HepG2 (cell line): ENCODE measurements around the gene IGFBP6. TPM values are rescaled to one million over a fixed set of nuclear protein-coding genes. Genes with fewer than 3 reads are reported as not detected.

Experiments
- ARNT ChIP-seq: fragments of 450-650 bp; IDR thresholded peaks from 2 replicates; pipeline ENCODE4 v1.6.1; 2017
- CC2D1A ChIP-seq: sonication (generic); formaldehyde crosslinking; IDR thresholded peaks from 2 replicates; pipeline ENCODE4 v1.8.1; 2023; ENCODE audit warnings: mild to moderate bottlenecking, missing genetic modification reagents
- CCDC6 ChIP-seq: sonication (generic); formaldehyde crosslinking; IDR thresholded peaks from 2 replicates; pipeline ENCODE4 v1.8.1; 2022; ENCODE audit warnings: mild to moderate bottlenecking, missing genetic modification reagents, moderate library complexity
- EED ChIP-seq: sonication (generic); formaldehyde crosslinking; IDR thresholded peaks from 2 replicates; pipeline ENCODE4 v1.5.0; 2020; ENCODE audit warnings: mild to moderate bottlenecking, missing genetic modification reagents
- ELF1 ChIP-seq: sonication (generic); formaldehyde crosslinking; IDR thresholded peaks from 2 replicates; pipeline ENCODE4 v1.4.0; 2020; ENCODE audit warnings: missing genetic modification reagents
- ELF3 ChIP-seq: IDR thresholded peaks from 2 replicates; pipeline ENCODE4 v1.6.1; 2016; ENCODE audit warnings: missing genetic modification reagents, missing compliant biosample characterization
- KAT2B ChIP-seq: fragments of 150-350 bp; IDR thresholded peaks from 2 replicates; pipeline ENCODE4 v1.6.1; 2014; ENCODE audit warnings: low read depth, low read length, borderline replicate concordance
- NAIF1 ChIP-seq: sonication (generic); formaldehyde crosslinking; IDR thresholded peaks from 2 replicates; pipeline ENCODE4 v1.5.0; 2020; ENCODE audit warnings: mild to moderate bottlenecking, missing genetic modification reagents, borderline replicate concordance
- SALL1 ChIP-seq: sonication (generic); formaldehyde crosslinking; IDR thresholded peaks from 2 replicates; pipeline ENCODE4 v1.8.0; 2022; ENCODE audit warnings: mild to moderate bottlenecking, missing genetic modification reagents
- SNRNP70 ChIP-seq: fragments of 200-400 bp; formaldehyde crosslinking; IDR thresholded peaks from 2 replicates; pipeline ENCODE4 v1.6.1; 2017; ENCODE audit warnings: mild to moderate bottlenecking, low read depth, low read length, moderate library complexity
- SRSF9 ChIP-seq: fragments of 200-400 bp; formaldehyde crosslinking; IDR thresholded peaks from 2 replicates; pipeline ENCODE4 v1.6.1; 2018; ENCODE audit warnings: borderline replicate concordance, mild to moderate bottlenecking, low read depth, low read length; ENCODE audit not compliant: insufficient read depth, poor library complexity, severe bottlenecking
- TOE1 ChIP-seq: sonication (generic); formaldehyde crosslinking; IDR thresholded peaks from 2 replicates; pipeline ENCODE4 v1.4.0; 2020; ENCODE audit warnings: mild to moderate bottlenecking, missing genetic modification reagents
- ZBTB20 ChIP-seq: sonication (generic); formaldehyde crosslinking; IDR thresholded peaks from 2 replicates; pipeline ENCODE4 v1.8.1; 2023; ENCODE audit warnings: missing genetic modification reagents, low read depth, mild to moderate bottlenecking, borderline replicate concordance
- ZBTB8A ChIP-seq: sonication (generic); formaldehyde crosslinking; IDR thresholded peaks from 2 replicates; pipeline ENCODE4 v1.4.0; 2020; ENCODE audit warnings: mild to moderate bottlenecking, low read depth, missing genetic modification reagents, borderline replicate concordance
- ZFP41 ChIP-seq: sonication (generic); formaldehyde crosslinking; IDR thresholded peaks from 2 replicates; pipeline ENCODE4 v1.4.0; 2020; ENCODE audit warnings: mild to moderate bottlenecking, missing genetic modification reagents, borderline replicate concordance
- ZNF124 ChIP-seq: sonication (generic); formaldehyde crosslinking; IDR thresholded peaks from 2 replicates; pipeline ENCODE4 v1.4.0; 2020; ENCODE audit warnings: missing genetic modification reagents
- ZNF138 ChIP-seq: sonication (generic); formaldehyde crosslinking; IDR thresholded peaks from 2 replicates; pipeline ENCODE4 v1.5.0; 2020; ENCODE audit warnings: mild to moderate bottlenecking, low read depth, missing genetic modification reagents
- ZNF180 ChIP-seq: sonication (generic); formaldehyde crosslinking; IDR thresholded peaks from 2 replicates; pipeline ENCODE4 v1.4.0; 2020; ENCODE audit warnings: low read depth, missing genetic modification reagents, borderline replicate concordance
- ZNF207 ChIP-seq: fragments of 450-650 bp; IDR thresholded peaks from 2 replicates; pipeline ENCODE4 v1.6.1; 2016; ENCODE audit warnings: antibody characterized with exemption, borderline replicate concordance
- ZNF264 ChIP-seq: sonication (generic); formaldehyde crosslinking; IDR thresholded peaks from 2 replicates; pipeline ENCODE4 v1.4.0; 2020; ENCODE audit warnings: missing genetic modification reagents
- ZNF292 ChIP-seq: sonication (generic); formaldehyde crosslinking; IDR thresholded peaks from 2 replicates; pipeline ENCODE4 v1.8.1; 2022; ENCODE audit warnings: mild to moderate bottlenecking, low read depth, missing genetic modification reagents, borderline replicate concordance
- ZNF296 ChIP-seq: sonication (generic); formaldehyde crosslinking; conservative IDR thresholded peaks from 2 replicates; pipeline ENCODE4 v1.5.0; 2020; ENCODE audit warnings: mild to moderate bottlenecking, missing genetic modification reagents
- ZNF367 ChIP-seq: sonication (generic); formaldehyde crosslinking; IDR thresholded peaks from 2 replicates; pipeline ENCODE4 v1.4.0; 2020; ENCODE audit warnings: missing genetic modification reagents, borderline replicate concordance
- polyA plus RNA-seq, 8 experiments: library from polyadenylated mRNA; depleted of rRNA in 3 of 8; stranded (reverse) in 7 of 8; unstranded in 1 of 8; fragments of >200 nt; fragmentation: Illumina TruSeq in 4 of 8; extraction: Trizol in 4 of 8; gene quantifications; 2 replicates each; pipeline versions ENCODE4 v1.2.1 to v1.2.3, GENCODE V29; 2011 to 2016; ENCODE audit warnings: low read depth in 4 of 8, missing spikeins in 1 of 8, mixed read lengths in 1 of 8; ENCODE audit not compliant: insufficient read depth in 1 of 8
- total RNA-seq, 5 experiments: library from RNA; depleted of rRNA; stranded (reverse); fragments of >200 nt; fragmentation: Illumina TruSeq; extraction: Trizol; gene quantifications; 2 replicates each; pipeline ENCODE4 v1.2.3, GENCODE V29; 2016; ENCODE audit warnings: low read depth in 1 of 5
- TF ChIP-seq, protein P1 (sequence below): sonication (generic); formaldehyde crosslinking; IDR thresholded peaks from 2 replicates; pipeline ENCODE4 v1.4.0; 2020; ENCODE audit warnings: missing genetic modification reagents, borderline replicate concordance
- TF ChIP-seq, protein P2 (sequence below): IDR thresholded peaks from 2 replicates; pipeline ENCODE4 v1.6.1; 2016; ENCODE audit warnings: missing biosample characterization, missing genetic modification reagents, low read depth
- TF ChIP-seq, protein P3 (sequence below): sonication (generic); formaldehyde crosslinking; IDR thresholded peaks from 2 replicates; pipeline ENCODE4 v1.8.0; 2022; ENCODE audit warnings: mild to moderate bottlenecking, missing genetic modification reagents; ENCODE audit not compliant: insufficient replicate concordance

The IGFBP6 gene
- total and polyA plus RNA-seq, 2 of the 13 experiments (the other 11 are each of a cell fraction or from before 2014, with no cell fraction given), result 3.9 to 25.2 TPM

DNA sequence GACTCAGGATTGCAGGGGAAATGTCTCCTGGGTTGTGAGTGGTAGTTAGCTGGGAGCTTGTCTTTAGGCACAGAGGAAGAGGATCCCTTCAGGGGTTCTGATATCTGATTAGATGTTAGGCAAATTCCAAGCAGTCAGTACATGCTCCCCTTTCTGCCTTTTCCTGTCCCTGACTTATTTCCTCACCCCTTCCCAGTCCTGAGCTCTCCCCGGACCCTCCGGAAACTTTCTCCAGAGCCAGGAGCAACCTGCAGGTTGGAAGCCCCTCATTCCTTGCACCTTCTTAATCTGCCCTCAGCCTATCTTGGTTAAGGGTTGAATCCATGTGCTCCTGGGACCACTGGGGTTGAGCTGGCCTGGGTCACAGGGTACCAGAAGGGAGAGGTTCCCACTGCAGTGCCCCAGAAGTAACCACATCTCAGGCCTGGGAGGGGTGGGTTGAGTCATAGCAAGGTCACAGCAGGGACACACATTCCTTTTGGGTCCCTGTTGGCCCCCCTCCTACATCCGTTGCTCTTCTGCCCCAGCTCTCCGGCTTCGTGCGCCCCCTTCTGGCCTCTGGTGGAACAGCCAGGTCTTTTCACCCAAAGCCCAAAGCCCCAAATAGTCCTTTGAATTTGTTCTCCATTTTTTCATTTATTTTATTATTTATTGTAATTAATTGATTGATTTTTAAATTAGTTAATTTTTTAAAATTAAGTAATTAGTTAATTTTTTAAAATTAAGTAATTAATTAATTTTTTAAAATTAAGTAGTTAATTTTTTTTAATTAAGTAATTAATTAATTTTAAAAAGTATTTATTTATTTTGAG, 1.8 kb downstream of the IGFBP6 start (continued):
- TF ChIP-seq, protein P1, sequence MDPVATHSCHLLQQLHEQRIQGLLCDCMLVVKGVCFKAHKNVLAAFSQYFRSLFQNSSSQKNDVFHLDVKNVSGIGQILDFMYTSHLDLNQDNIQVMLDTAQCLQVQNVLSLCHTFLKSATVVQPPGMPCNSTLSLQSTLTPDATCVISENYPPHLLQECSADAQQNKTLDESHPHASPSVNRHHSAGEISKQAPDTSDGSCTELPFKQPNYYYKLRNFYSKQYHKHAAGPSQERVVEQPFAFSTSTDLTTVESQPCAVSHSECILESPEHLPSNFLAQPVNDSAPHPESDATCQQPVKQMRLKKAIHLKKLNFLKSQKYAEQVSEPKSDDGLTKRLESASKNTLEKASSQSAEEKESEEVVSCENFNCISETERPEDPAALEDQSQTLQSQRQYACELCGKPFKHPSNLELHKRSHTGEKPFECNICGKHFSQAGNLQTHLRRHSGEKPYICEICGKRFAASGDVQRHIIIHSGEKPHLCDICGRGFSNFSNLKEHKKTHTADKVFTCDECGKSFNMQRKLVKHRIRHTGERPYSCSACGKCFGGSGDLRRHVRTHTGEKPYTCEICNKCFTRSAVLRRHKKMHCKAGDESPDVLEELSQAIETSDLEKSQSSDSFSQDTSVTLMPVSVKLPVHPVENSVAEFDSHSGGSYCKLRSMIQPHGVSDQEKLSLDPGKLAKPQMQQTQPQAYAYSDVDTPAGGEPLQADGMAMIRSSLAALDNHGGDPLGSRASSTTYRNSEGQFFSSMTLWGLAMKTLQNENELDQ (CRISPR knock-in tag), result no peak
- TF ChIP-seq TOE1 (CRISPR knock-in tag) (no peak), ARNT (no peak), KAT2B (no peak), ZBTB8A (CRISPR knock-in tag) (no peak), ZNF124 (no peak), ELF3 (CRISPR knock-in tag) (no peak; the same call in 1 of the 2 replicates), ZNF296 (CRISPR knock-in tag) (no peak), ZNF180 (CRISPR knock-in tag) (no peak), EED (no peak), ELF1 (CRISPR knock-in tag) (peak; percentile 21; the same call in 1 of the 2 replicates), CCDC6 (CRISPR knock-in tag) (peak; percentile 67), ZNF367 (CRISPR knock-in tag) (no peak), SNRNP70 (no peak), ZNF207 (no peak), ZFP41 (CRISPR knock-in tag) (no peak), ZNF292 (CRISPR knock-in tag) (no peak), SRSF9 (no peak), ZNF264 (CRISPR knock-in tag) (no peak), NAIF1 (no peak), SALL1 (CRISPR knock-in tag) (no peak), ZNF138 (CRISPR knock-in tag) (no peak), CC2D1A (CRISPR knock-in tag) (no peak), ZBTB20 (CRISPR knock-in tag) (no peak)
- TF ChIP-seq, protein P2, sequence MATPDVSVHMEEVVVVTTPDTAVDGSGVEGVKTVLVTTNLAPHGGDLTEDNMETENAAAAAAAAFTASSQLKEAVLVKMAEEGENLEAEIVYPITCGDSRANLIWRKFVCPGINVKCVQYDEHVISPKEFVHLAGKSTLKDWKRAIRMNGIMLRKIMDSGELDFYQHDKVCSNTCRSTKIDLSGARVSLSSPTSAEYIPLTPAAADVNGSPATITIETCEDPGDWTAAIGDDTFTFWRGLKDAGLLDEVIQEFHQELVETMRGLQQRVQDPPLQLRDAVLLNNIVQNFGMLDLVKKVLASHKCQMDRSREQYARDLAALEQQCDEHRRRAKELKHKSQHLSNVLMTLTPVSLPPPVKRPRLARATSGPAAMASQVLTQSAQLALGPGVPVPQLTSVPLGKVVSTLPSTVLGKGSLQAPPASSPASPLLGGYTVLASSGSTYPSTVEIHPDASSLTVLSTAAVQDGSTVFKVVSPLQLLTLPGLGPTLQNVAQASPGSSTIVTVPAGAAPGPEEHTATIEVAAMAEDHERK (CRISPR knock-in tag), result no peak
- TF ChIP-seq, protein P3, sequence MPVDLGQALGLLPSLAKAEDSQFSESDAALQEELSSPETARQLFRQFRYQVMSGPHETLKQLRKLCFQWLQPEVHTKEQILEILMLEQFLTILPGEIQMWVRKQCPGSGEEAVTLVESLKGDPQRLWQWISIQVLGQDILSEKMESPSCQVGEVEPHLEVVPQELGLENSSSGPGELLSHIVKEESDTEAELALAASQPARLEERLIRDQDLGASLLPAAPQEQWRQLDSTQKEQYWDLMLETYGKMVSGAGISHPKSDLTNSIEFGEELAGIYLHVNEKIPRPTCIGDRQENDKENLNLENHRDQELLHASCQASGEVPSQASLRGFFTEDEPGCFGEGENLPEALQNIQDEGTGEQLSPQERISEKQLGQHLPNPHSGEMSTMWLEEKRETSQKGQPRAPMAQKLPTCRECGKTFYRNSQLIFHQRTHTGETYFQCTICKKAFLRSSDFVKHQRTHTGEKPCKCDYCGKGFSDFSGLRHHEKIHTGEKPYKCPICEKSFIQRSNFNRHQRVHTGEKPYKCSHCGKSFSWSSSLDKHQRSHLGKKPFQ (CRISPR knock-in tag), result no peak
